Left kidney (tissue), 2 donors: ENCODE results near the gene CCDC7. TPM values are rescaled to one million over a fixed set of nuclear protein-coding genes. Genes with fewer than 3 reads are reported as not detected.
"Not testable (repeated sequence)": the region's sequence is repeated elsewhere in the genome, so short reads cannot be mapped to it uniquely, and the experiment has no call there.

Experiments used
- DNase-seq: peaks from one replicate; pipeline ENCODE4 v3.0.0-alpha.2; 2013
- polyA plus RNA-seq: library from polyadenylated mRNA; unstranded; fragments of 120-200 nt; gene quantifications from one replicate; pipeline ENCODE4 v1.2.1, GENCODE V29; 2013; ENCODE audit not compliant: insufficient read length

Gene CCDC7
- polyA plus RNA-seq, 1 donor, result 7.2 TPM

GRCh38 chr10:32699683-32700082 is 253.7 kb downstream of the CCDC7 start:
- DNase-seq, result not testable (repeated sequence)

GRCh38 chr10:32713560-32713959 is 267.6 kb downstream of the CCDC7 start:
- DNase-seq, result no peak

DNA sequence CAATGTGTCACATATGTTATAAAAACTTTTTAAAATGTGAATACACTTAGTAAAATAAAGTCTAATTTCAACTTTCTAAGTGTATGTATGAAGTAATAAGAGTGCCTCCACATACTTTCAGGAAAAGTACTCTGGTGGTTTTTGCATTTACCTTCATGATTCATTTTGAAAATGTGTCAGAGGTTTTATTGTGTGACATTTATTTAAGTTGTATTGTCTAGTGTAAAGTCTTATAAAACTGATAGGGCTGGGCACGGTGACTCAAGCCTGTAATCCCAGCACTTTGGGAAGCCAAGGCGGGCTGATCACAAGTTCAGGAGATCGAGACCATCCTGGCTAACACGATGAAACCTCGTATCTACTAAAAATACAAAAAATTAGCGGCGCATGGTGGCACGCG is 285.6 kb downstream of the CCDC7 start:
- no peak for DNase-seq

- DNase-seq, result no peak
Measured at GRCh38 chr10:32738958-32739357, 293.0 kb downstream of the CCDC7 start.

GRCh38 chr10:32744321-32744720 is 298.4 kb downstream of the CCDC7 start:
- DNase-seq, result no peak

- DNase-seq, result no peak
Measured at GRCh38 chr10:32746869-32747268, 300.9 kb downstream of the CCDC7 start.

DNA sequence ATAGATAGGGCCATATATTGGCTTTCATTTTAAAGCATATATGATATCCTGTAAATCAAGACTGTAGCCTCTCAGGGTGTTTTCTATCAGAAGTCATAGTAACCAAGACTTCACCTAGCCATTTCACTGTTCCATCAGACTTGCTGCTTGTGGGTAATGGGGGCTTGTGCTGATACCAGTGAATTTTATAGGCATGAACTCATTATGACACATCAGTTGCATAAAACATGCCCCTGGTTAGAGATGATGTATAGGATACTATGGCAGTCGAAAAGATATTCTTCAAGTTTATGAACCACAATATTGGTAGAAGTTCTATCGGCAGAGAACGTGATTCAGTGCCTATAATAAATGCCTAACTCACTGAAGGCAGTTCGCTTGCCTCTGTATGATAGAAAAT is 305.6 kb downstream of the CCDC7 start:
- DNase-seq, result no peak

DNA sequence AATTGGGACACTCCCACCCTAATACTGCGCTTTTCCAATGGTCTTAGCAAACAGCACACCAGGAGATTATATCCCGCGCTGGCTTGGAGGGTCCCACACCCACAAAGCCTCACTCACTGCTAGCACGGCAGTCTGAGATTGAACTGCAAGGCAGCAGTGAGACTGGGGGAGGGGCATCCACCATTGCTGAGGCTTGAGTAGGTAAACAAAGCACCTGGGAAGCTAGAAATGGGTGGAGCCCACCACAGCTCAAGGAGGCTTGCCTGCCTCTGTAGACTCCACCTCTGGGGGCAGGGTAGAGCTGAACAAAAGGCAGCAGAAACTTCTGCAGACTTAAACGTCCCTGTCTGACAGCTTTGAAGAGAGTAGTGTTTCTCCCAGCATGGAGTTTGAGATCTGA is 309.0 kb downstream of the CCDC7 start:
- not testable (repeated sequence) for DNase-seq

DNA sequence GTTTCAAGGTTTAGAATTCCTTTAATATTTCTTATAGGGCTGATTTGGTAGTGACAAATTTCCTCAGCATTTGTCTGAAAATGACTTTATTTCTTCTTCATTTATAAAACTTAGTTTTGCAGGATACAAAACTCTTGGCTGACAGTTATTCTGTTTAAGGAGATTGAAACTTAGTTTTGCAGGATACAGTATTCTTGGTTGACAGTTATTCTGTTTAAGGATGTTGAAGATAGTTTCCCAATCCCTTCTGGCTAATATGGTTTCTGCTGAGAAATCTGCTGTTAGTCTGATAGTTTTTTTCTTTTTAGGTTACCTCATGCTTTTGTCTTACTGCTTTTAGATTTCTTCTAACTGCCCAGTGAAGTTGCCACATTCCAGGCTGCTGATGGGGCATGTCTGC is 325.3 kb downstream of the CCDC7 start:
- DNase-seq, result no peak

GRCh38 chr10:32773105-32773504 is 327.2 kb downstream of the CCDC7 start:
- DNase-seq, result no peak

- DNase-seq, result no peak
Measured at GRCh38 chr10:32786968-32787367, 341.0 kb downstream of the CCDC7 start.

GRCh38 chr10:32787690-32788284 is 341.8 kb downstream of the CCDC7 start:
- DNase-seq, result no peak

GRCh38 chr10:32788359-32788758 is 342.4 kb downstream of the CCDC7 start:
- DNase-seq, result no peak

- no peak for DNase-seq
Measured at GRCh38 chr10:32790483-32790882, 344.5 kb downstream of the CCDC7 start.

GRCh38 chr10:32793033-32793432 is 347.1 kb downstream of the CCDC7 start:
- DNase-seq, result no peak

DNA sequence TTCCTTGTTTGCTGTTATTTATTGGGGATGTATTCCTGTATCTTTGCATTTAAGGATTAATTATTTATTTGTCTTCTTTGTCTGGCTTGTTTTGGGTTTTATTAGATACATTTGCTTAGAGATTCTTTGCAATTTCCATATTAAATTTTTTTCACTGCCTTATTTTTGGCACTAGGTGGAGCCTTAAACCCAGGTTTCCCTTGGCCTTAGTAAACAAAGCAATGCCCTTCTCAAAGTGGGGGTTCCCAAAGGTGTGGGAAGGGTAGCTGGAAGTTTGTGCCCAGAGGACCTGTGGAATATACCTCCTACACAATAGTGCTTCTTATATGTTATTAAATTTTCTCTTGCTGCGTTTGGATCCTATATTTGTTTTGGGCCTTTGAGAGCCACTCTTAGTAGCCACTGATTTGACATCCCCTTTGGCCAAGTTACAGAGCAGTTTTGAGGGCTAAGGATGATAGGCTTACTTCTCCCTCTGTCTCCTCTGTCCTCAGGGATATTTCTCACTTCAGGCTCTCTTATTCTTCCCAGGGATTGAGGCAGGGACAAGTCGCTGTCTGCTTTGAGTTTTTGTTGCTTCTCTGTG is 349.8 kb downstream of the CCDC7 start:
- peak; percentile 18 for DNase-seq

GRCh38 chr10:32797393-32797792 is 351.5 kb downstream of the CCDC7 start:
- DNase-seq, result not testable (repeated sequence)

DNA sequence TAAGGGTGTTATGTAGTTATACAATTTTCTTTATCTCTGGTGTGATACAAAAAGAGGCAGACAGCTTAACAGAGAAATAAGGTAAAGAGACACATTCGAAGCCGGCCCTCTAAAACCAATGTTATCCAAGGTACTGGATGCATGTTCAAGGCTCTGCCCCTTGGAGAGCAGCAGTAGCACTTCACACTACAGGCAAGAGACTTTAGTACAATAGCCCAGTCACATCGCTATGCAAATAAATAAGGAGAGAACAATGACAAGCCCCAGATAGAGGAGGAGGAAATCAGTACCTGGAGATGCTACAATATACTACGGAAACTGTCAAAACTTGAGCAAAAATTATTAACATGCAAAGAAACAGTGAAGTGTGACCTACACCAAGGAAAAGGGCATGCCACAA is 401.0 kb downstream of the CCDC7 start:
- no peak for DNase-seq

DNA sequence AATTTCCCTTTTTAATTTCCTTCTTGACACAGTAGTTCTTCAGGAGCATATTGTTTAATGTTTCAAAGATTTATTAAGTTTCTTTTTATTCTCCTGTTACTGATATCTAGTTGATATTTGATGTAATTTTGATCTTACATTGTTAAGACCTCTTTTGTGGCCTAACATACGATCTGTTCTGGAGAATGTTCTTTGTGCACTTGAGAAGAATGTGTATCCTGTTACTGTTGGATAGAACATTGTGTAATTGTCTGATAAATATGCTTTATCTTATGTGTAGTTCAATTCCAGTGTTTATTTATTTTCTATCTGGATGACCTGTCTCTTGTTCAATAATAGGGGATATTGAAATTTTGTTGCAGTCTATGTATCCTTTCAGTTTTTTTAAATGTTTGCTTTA is 405.4 kb downstream of the CCDC7 start:
- DNase-seq, result no peak

- no peak for DNase-seq
Measured at GRCh38 chr10:32854435-32854834, 408.5 kb downstream of the CCDC7 start.

- DNase-seq, result no peak
Measured at GRCh38 chr10:32865170-32865569, 419.2 kb downstream of the CCDC7 start.

DNA sequence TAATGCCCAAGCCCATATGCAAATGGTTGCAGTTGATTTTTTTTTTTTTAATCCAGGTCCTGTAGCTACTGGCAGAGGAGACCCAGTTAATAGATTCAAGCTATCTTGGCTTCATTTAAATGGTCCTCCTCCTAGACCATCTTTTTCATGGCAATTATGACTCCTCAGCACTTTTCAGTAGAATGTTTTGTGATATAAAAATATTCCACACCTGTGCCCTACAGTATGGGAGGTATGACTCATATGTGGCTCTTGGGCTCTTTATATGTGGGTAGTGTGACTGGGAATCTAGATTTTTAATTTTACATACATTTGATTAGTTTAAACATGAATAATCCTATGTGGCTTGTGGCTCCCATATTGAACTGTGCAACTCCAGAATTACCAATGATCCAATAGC is 432.0 kb downstream of the CCDC7 start:
- no peak for DNase-seq

- DNase-seq, result no peak
Measured at GRCh38 chr10:32878646-32879045, 432.7 kb downstream of the CCDC7 start.

DNA sequence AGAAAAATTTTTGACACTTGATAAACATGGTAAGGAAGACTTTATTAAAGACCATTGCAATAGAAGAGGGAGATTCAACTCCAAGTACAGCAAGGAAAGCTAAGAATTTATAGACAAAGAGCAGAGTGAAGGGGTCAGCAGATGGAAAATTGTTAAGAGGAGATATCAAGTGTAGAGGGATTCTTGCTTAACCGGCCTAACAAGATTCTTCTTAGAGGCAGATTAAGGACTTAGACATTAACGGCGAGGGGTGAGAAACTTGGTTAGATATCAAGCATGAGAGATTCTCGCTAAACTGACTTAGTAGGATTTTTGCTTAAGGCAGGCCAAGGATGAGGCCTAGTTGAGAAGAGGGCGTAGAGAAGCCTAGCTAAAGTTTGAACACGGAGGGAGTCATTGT is 436.1 kb downstream of the CCDC7 start:
- DNase-seq, result no peak

GRCh38 chr10:32887481-32887880 is 441.5 kb downstream of the CCDC7 start:
- DNase-seq, result no peak
